Fibroblast of the conjunctiva (primary cell): Measurements from ENCODE around the gene BCL11A.

Source experiments
- DNase-seq: peaks from one replicate; pipeline ENCODE4 v3.0.0-alpha.2; 2010; ENCODE audit warnings: low read depth

The BCL11A gene

GRCh38 chr2:60525899-60526298 is 27.6 kb downstream of the BCL11A start:
- no peak for DNase-seq

- DNase-seq = no peak
Measured at GRCh38 chr2:60524874-60525273, 28.6 kb downstream of the BCL11A start.

- DNase-seq = no peak
Measured at GRCh38 chr2:60523963-60524362, 29.5 kb downstream of the BCL11A start.

GRCh38 chr2:60522462-60522861 is 31.0 kb downstream of the BCL11A start:
- DNase-seq = no peak

GRCh38 chr2:60521626-60522025 is 31.8 kb downstream of the BCL11A start:
- DNase-seq = no peak

- no peak for DNase-seq
Measured at GRCh38 chr2:60520917-60521539, 32.4 kb downstream of the BCL11A start.

GRCh38 chr2:60520151-60520876 is 33.1 kb downstream of the BCL11A start:
- no peak for DNase-seq

GRCh38 chr2:60519231-60519863 is 34.1 kb downstream of the BCL11A start:
- DNase-seq = no peak

GRCh38 chr2:60518567-60518966 is 34.9 kb downstream of the BCL11A start:
- DNase-seq = no peak

GRCh38 chr2:60517446-60517845 is 36.0 kb downstream of the BCL11A start:
- DNase-seq = no peak

GRCh38 chr2:60516826-60517225 is 36.6 kb downstream of the BCL11A start:
- DNase-seq = no peak

GRCh38 chr2:60516383-60516811 is 37.1 kb downstream of the BCL11A start:
- DNase-seq = peak; percentile 75

GRCh38 chr2:60515721-60516226 is 37.7 kb downstream of the BCL11A start:
- DNase-seq = peak; percentile 65

- no peak for DNase-seq
Measured at GRCh38 chr2:60513996-60514395, 39.5 kb downstream of the BCL11A start.

GRCh38 chr2:60513191-60513590 is 40.3 kb downstream of the BCL11A start:
- DNase-seq = no peak

- no peak for DNase-seq
Measured at GRCh38 chr2:60512641-60513040, 40.8 kb downstream of the BCL11A start.

GRCh38 chr2:60512062-60512622 is 41.3 kb downstream of the BCL11A start:
- DNase-seq = no peak

- no peak for DNase-seq
Measured at GRCh38 chr2:60510713-60511112, 42.7 kb downstream of the BCL11A start.

GRCh38 chr2:60509066-60509465 is 44.4 kb downstream of the BCL11A start:
- DNase-seq = no peak

- no peak for DNase-seq
Measured at GRCh38 chr2:60508339-60508917, 45.0 kb downstream of the BCL11A start.

GRCh38 chr2:60507211-60507965 is 46.1 kb downstream of the BCL11A start:
- DNase-seq = no peak

GRCh38 chr2:60505880-60506260 is 47.6 kb downstream of the BCL11A start:
- no peak for DNase-seq
